GM12878 (cell line): Measurements from ENCODE around the gene ECT2. TPM values are rescaled to one million over a fixed set of nuclear protein-coding genes. Genes with fewer than 3 reads are reported as not detected.
"Not testable (repeated sequence)": the region's sequence is repeated elsewhere in the genome, so short reads cannot be mapped to it uniquely, and the experiment has no call there.

Source experiments
- ATAC-seq: fragments of 200-7000 bp; cut with Tn5 transposase; 3 replicates; pipeline ENCODE4 v1.9.1; 2020; ENCODE audit warnings: mild to moderate bottlenecking, moderate library complexity
- BruUV-seq: library from RNA; stranded (reverse); fragments of 400-500 nt; replicated peaks from 2 replicates; lab custom pipeline; 2021; lab: Mats Ljungman, UMichigan
- CTCF ChIA-PET: fragments of 300-600 bp; sonication (Branson Sonifier 250); formaldehyde crosslinking; extraction: SDS; loops from one replicate; lab custom pipeline; 2021; ENCODE audit warnings: inconsistent platforms; lab: Yijun Ruan, JAX
- POLR2A ChIA-PET: fragments of 350-600 bp; formaldehyde crosslinking; extraction: SDS; loops from one replicate; lab custom pipeline; 2021; ENCODE audit warnings: inconsistent platforms; lab: Charles Lee
- RAD21 ChIA-PET: fragments of 300-600 bp; sonication (Branson Sonifier 250); formaldehyde crosslinking; loops from one replicate; lab custom pipeline; 2023; ENCODE audit warnings: antibody characterized with exemption; ENCODE audit not compliant: unreplicated experiment; lab: Charles Lee
- SMC1A ChIA-PET: fragments of 300-600 bp; sonication (Branson Sonifier 250); formaldehyde crosslinking; loops from one replicate; lab custom pipeline; 2023; ENCODE audit not compliant: unreplicated experiment, uncharacterized antibody; lab: Charles Lee
- DNase-seq: peaks from one replicate; pipeline ENCODE4 v3.0.0-alpha.2; 2011; ENCODE audit warnings: low read depth, low spot score
- FAIRE-seq: peaks from 3 replicates; lab custom pipeline; 2011; peaks lifted over from hg19 to GRCh38; lab: Jason Lieb, UNC
- H2AFZ ChIP-seq: 2 replicates; pipeline ENCODE4 v1.6.0; 2011; ENCODE audit warnings: low read depth, low read length, control low read depth; ENCODE audit not compliant: control insufficient read depth
- H3K27ac ChIP-seq: 2 replicates; pipeline ENCODE4 v1.5.1; 2011; ENCODE audit warnings: control low read depth; ENCODE audit not compliant: control insufficient read depth, insufficient read depth
- H3K27me3 ChIP-seq, 2 experiments: replicated peaks in 1 of 2; 2 replicates each; pipeline versions ENCODE4 v1.6.0 to v1.6.1; 2011; ENCODE audit warnings: low read length in 1 of 2; ENCODE audit not compliant: control insufficient read depth in 2 of 2, insufficient read depth in 2 of 2
- H3K36me3 ChIP-seq, 2 experiments: 2 replicates each; pipeline ENCODE4 v1.5.1; 2011; ENCODE audit warnings: low read length in 1 of 2; ENCODE audit not compliant: control insufficient read depth in 2 of 2, insufficient read depth in 2 of 2
- H3K4me1 ChIP-seq: 2 replicates; pipeline ENCODE4 v1.6.1; 2011; ENCODE audit warnings: mild to moderate bottlenecking, low read length, moderate library complexity, mixed read lengths; ENCODE audit not compliant: control insufficient read depth, insufficient read depth
- H3K4me2 ChIP-seq: 2 replicates; pipeline ENCODE4 v1.6.0; 2011; ENCODE audit warnings: control low read depth; ENCODE audit not compliant: control insufficient read depth, insufficient read depth
- H3K4me3 ChIP-seq: fragments of 200-600 bp; sonication (generic); 2 replicates; pipeline ENCODE4 v1.5.1; 2016
- H3K79me2 ChIP-seq: 2 replicates; pipeline ENCODE4 v1.6.0; 2011; ENCODE audit warnings: low read length; ENCODE audit not compliant: control insufficient read depth, insufficient read depth
- H3K9ac ChIP-seq: 2 replicates; pipeline ENCODE4 v1.8.0; 2011; ENCODE audit warnings: low read length, control low read depth, mixed read lengths; ENCODE audit not compliant: control insufficient read depth, insufficient read depth
- H3K9me3 ChIP-seq: replicated peaks from 3 replicates; pipeline ENCODE4 v1.5.1; 2011; ENCODE audit warnings: mild to moderate bottlenecking, low read length; ENCODE audit not compliant: control insufficient read depth, insufficient read depth
- H4K20me1 ChIP-seq: 2 replicates; pipeline ENCODE4 v1.6.0; 2011; ENCODE audit not compliant: control insufficient read depth, insufficient read depth
- CREB1 ChIP-seq: IDR thresholded peaks from 2 replicates; pipeline ENCODE4 v1.6.1; 2012; ENCODE audit warnings: low read depth, mild to moderate bottlenecking, inconsistent platforms
- HDAC6 ChIP-seq: fragments of 200-600 bp; sonication (generic); IDR thresholded peaks from one replicate; pipeline ENCODE4 v1.8.0; 2017; ENCODE audit warnings: antibody characterized with exemption; ENCODE audit not compliant: unreplicated experiment
- KAT2A ChIP-seq: conservative IDR thresholded peaks from 2 replicates; pipeline ENCODE4 v1.6.1; 2011; ENCODE audit warnings: low read depth, low read length; ENCODE audit not compliant: control insufficient read depth
- KDM1A ChIP-seq: fragments of 200-600 bp; sonication (generic); IDR thresholded peaks from 2 replicates; pipeline ENCODE4 v1.6.1; 2016; ENCODE audit warnings: borderline replicate concordance
- MEF2A ChIP-seq: IDR thresholded peaks from 2 replicates; pipeline ENCODE4 v1.6.1; 2011; ENCODE audit warnings: low read depth, mild to moderate bottlenecking, low read length, moderate library complexity; ENCODE audit not compliant: insufficient read depth
- PAX5 ChIP-seq: IDR thresholded peaks from 2 replicates; pipeline ENCODE4 v1.6.1; 2011; ENCODE audit warnings: low read depth, low read length, borderline replicate concordance
- PAX8 ChIP-seq: fragments of 450-650 bp; IDR thresholded peaks from 2 replicates; pipeline ENCODE4 v1.6.1; 2017; ENCODE audit warnings: mild to moderate bottlenecking, moderate library complexity
- RELA ChIP-seq: fragments of 450-650 bp; IDR thresholded peaks from 2 replicates; pipeline ENCODE4 v1.8.0; 2014; ENCODE audit warnings: borderline replicate concordance; ENCODE audit not compliant: partially characterized antibody
- RELB ChIP-seq: fragments of 450-650 bp; IDR thresholded peaks from 2 replicates; pipeline ENCODE4 v1.6.1; 2017; ENCODE audit warnings: low read depth, mild to moderate bottlenecking, moderate library complexity
- SMARCA5 ChIP-seq: fragments of 450-650 bp; IDR thresholded peaks from 2 replicates; pipeline ENCODE4 v1.6.1; 2017; ENCODE audit warnings: mild to moderate bottlenecking
- SPI1 ChIP-seq: IDR thresholded peaks from 2 replicates; pipeline ENCODE4 v1.6.1; 2011; ENCODE audit warnings: low read depth, mild to moderate bottlenecking, low read length, moderate library complexity, borderline replicate concordance; ENCODE audit not compliant: insufficient read depth
- TAF1 ChIP-seq: IDR thresholded peaks from 2 replicates; pipeline ENCODE4 v1.6.1; 2011; ENCODE audit warnings: mild to moderate bottlenecking, low read depth, low read length, borderline replicate concordance
- YBX1 ChIP-seq: fragments of 450-650 bp; IDR thresholded peaks from 2 replicates; pipeline ENCODE4 v1.6.1; 2016; ENCODE audit warnings: antibody characterized with exemption
- ZNF592 ChIP-seq: fragments of 450-650 bp; IDR thresholded peaks from 2 replicates; pipeline ENCODE4 v1.6.1; 2017; ENCODE audit warnings: mild to moderate bottlenecking, moderate library complexity
- WGBS: methylation state at CpG from one replicate; pipeline ENCODE4 v1.1.6; 2016; ENCODE audit warnings: low lambda C conversion rate; ENCODE audit not compliant: insufficient replicate concordance, insufficient coverage; ENCODE audit errors: missing lambda C conversion rate; 5-methylcytosine and 5-hydroxymethylcytosine counted together
- in situ Hi-C: fragments of 300-500 bp; cut with MboI; formaldehyde crosslinking; loops from 9 replicates; pipeline ENCODE4 v1.14.3; 2018; ENCODE audit warnings: mixed read lengths
- intact Hi-C: fragments of 100-400 bp; cut with micrococcal nuclease; formaldehyde crosslinking; loops from one replicate; pipeline ENCODE4 v1.14.2; 2022; ENCODE audit not compliant: unreplicated experiment
- polyA plus RNA-seq, 11 experiments: library from polyadenylated mRNA; depleted of rRNA in 4 of 11; unstranded in 6 of 11; stranded (reverse) in 5 of 11; fragments of >200 nt; fragmentation: Nextera tagmentation in 4 of 11; fragmentation: Illumina TruSeq in 1 of 11; extraction: Ambion mirVana in 4 of 11; extraction: Trizol in 1 of 11; gene quantifications; 1 replicate in 1 of 11; 2 replicates in 10 of 11; pipeline versions ENCODE4 v1.2.1 to v1.2.3, GENCODE V29; 2011 to 2016; ENCODE audit warnings: inconsistent platforms in 2 of 11, missing spikeins in 2 of 11, low read depth in 1 of 11
- total RNA-seq, 4 experiments: library from RNA; depleted of rRNA in 3 of 4; stranded (reverse); fragments of >200 nt in 3 of 4; fragmentation: Illumina TruSeq in 1 of 4; extraction: Trizol in 1 of 4; gene quantifications; 2 replicates each; pipeline versions ENCODE4 v1.2.1 to v1.2.3, GENCODE V29; 2013 to 2021

Gene ECT2
- total and polyA plus RNA-seq, 10 of the 15 experiments (the other 5 are each of a cell fraction or from before 2014, with no cell fraction given): 21.5 to 47.8 (median 38.2) TPM

GRCh38 chr3:172859041-172859440, 108.5 kb downstream of the ECT2 start:
- CTCF ChIA-PET: no interaction called here
- 33% methylated on average over 2 of the region's 2 CpGs for WGBS
- Histone ChIP-seq H3K4me2 (no peak overlapping the region), H4K20me1 (no peaks in the 10 kb centered on the region), H3K4me3 (no peak overlapping the region), H3K36me3 (no peaks in the 10 kb centered on the region), H3K27ac (no peak overlapping the region), H3K27me3 (peaks cover 2 to 3% of the 10 kb centered on the region in 2 experiments; a peak in 3 of 4 replicates), H3K79me2 (no peaks in the 10 kb centered on the region), H3K4me1 (no peaks in the 10 kb centered on the region), H3K9me3 (no peaks in the 10 kb centered on the region), H3K9ac (no peak overlapping the region), H2AFZ (no peak overlapping the region)
- SMC1A ChIA-PET: no interaction called here
- ATAC-seq (no peak), DNase-seq (no peak), FAIRE-seq (no peak)
- no TSS peak for BruUV-seq
- in situ Hi-C loops (no loop called here), intact Hi-C loops (no loop called here)
- TF ChIP-seq KAT2A (no peak), SMARCA5 (no peak), SPI1 (no peak), RELB (no peak), HDAC6 (no peak), PAX5 (no peak), YBX1 (no peak), KDM1A (no peak), CREB1 (no peak), RELA (no peak), MEF2A (no peak), PAX8 (no peak), TAF1 (no peak), ZNF592 (no peak)
- RAD21 ChIA-PET: no interaction called here
- POLR2A ChIA-PET: no interaction called here

- H3K4me1 ChIP-seq, POLR2A ChIA-PET, H3K4me2 ChIP-seq, H3K9me3 ChIP-seq, H3K27me3 ChIP-seq, RAD21 ChIA-PET, H4K20me1 ChIP-seq, H2AFZ ChIP-seq, H3K79me2 ChIP-seq, H3K27ac ChIP-seq, intact Hi-C loops, ATAC-seq, H3K36me3 ChIP-seq, H3K4me3 ChIP-seq, BruUV-seq, in situ Hi-C loops, FAIRE-seq, SMC1A ChIA-PET, DNase-seq, H3K9ac ChIP-seq: not testable (repeated sequence)
- 78% methylated on average over 34 of the region's 38 CpGs for WGBS
- CTCF ChIA-PET: interaction anchor here (1.4 kb wide), 1 partner anchor 46 kb away, joined by 4 read pairs; no protein-coding TSS in a partner anchor
Observed at GRCh38 chr3:172866726-172867350, 116.3 kb downstream of the ECT2 start.
